ENCODE measurements around the gene CIT.
"Not testable (repeated sequence)": the region's sequence is repeated elsewhere in the genome, so short reads cannot be mapped to it uniquely, and the experiment has no call there.

Gene CIT

DNA sequence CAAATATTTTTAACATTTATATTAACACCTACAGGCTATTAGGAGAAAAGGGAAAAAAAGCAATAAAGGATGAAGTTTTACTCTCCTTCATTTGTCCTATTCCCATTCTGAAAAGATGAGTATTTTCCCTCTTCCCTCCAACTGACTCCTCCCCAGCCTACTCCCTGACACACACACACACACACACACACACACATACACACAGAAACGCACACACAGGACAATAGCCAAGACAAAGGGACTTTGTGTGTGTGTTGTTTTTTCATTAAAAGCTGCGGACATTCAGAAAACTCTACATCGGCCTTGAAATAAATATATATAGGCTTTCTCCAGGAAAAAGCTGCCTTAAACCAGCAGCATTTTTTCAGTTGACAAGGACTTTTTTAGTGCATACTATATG lies 134.4 kb downstream of the CIT start:
- no peak for DNase-seq (ENCODE audit: low read depth)

DNA sequence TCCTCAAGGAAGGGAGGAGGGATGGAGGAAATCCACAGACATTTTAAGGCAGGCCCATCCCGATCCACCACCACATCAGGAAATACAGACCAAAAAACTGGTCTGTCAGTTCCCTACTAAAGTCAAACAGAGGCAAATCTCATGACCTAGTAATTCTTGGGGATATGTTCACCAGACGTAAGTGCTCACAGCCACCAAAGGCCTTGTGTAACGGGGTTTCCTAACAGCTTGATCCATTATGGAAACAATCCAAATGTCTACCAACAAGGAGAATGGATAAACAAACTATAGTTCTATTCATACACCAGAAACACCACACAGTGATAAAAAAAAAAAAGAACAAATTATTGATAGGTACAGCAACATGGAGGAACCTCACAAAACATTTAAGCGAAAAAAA lies 136.3 kb downstream of the CIT start:
- DNase-seq (ENCODE audit: low read depth) = no peak

DNA sequence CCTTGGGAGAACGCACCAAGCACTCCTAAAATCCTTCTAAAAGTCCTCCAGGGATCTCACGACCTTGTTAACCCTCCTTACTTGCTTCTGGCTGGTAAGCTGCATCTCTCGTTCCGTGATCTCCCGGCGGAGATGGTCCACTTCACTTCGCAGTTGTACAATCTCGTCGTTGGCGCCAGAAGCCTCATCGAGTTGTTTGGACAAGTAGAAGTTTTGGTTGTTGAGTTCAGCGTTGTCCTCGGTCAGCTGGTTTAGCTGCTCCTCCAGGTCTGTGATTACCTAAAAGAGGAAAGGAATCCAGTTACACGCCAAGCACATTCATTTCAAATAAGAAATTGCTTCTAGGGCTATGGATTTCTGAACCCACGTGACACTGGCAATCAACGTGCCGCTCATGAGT lies 142.0 kb downstream of the CIT start:
- no peak for DNase-seq (ENCODE audit: low read depth)

DNA sequence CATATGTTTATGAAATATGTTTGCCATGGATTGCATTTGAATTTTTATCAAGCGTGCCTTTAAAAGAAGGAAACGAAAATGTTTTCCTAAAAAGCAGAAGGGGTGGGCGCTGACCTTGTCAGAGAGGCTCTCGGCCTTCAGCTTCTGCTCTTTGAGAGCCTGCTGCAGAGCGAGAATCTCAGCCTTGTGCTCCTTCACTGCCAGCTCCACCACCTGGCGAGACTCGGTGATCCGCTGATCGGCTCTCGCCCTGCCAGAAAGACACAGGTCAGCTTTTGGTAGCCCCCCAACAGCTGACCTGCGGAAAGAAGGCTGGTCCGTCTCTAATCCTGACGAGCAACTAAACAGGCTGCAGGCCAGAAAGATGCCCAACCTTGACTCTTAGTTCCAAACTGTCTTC lies 146.7 kb downstream of the CIT start:
- DNase-seq (ENCODE audit: low read depth) = no peak

DNA sequence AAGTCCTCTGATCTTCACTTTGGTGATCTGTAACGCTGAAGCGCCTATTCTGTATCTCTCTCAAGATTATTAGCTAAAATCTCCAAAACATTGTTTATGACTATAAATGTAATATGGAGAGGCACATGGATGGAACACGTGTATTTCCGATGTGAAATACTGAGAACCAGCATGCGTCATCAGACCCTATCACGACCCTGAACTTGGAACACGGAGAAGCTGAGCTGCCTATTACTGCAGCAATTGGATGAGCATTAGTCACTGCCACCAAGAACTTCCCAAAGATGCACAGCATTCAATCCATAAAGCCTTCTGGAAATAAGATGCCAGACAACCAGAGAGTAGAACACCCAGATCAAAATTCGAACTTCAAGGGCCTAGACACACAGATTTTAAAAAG lies 147.2 kb downstream of the CIT start:
- no peak for DNase-seq (ENCODE audit: low read depth)

DNA sequence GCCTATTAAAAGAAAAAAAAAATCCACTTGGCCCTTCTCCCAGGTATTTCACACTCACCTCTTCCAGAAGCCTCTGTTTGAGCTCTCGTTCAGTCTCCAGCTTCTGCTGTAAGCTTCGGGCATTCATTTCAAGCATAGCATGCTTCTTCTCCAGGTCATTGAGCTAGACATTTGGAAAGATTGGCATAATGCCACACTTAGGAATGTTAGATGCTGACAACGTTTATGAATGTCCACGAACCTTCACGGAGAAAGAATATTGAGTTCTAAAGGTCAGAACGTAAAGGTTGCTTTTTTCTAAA lies 148.7 kb downstream of the CIT start:
- DNase-seq (ENCODE audit: low read depth) = no peak

DNA sequence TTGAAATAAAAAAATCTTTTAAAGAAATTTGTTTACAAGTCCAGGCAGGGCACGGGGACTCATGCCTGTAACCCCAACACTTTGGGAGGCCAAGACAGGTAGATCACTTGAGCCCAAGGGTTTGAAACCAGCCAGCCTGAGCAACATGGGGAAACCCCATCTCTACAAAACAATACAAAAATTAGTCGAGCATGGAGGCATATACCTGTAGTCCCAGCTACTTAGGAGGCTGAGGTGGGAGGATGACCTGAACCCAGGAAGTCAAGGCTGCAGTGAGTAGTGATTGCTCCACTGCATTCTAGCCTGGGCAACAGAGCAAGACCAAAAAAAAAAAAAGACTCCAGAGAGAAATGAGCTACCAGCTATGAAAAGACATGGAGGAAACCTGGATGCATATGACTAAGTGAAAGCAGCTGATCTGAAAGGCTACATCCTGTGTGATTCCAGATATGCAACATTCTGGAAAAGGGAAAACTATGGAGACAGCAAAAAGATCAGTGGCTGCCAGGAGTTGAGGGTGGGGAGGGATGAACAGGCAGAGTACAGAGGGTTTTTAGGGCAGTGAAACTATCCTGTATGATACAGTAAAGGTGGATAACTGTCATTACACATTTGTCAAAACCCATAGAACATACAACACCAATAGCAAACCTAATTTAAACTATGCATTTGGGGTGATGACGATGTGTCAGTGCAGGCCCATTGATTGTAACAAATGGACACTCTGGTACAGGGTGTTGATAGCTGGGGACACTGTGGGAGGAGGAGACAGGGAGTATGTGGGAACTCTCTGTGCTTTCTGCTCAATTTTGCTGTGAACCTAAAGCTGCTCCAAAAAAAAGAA lies 149.3 kb downstream of the CIT start:
- DNase-seq (ENCODE audit: low read depth) = no peak

DNA sequence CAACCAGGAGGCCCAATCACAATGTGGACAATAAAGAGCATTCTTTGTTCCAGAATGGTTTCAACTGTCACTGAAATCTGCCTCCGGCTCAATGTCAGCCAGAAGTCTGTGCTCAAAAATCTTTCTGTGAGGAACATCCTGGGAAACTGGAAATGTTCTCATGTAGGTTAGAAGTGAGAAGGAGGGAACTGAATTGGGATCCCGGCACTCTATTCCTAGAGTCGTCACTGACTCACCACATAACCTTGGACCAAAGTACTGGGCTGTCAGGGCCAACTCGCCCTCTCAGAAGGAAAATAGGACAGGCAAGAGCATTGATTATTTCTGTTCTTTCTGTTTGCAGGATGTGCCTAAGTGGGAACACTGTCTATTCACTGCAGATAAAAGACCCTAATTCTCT lies 151.6 kb downstream of the CIT start:
- DNase-seq (ENCODE audit: low read depth) = no peak

DNA sequence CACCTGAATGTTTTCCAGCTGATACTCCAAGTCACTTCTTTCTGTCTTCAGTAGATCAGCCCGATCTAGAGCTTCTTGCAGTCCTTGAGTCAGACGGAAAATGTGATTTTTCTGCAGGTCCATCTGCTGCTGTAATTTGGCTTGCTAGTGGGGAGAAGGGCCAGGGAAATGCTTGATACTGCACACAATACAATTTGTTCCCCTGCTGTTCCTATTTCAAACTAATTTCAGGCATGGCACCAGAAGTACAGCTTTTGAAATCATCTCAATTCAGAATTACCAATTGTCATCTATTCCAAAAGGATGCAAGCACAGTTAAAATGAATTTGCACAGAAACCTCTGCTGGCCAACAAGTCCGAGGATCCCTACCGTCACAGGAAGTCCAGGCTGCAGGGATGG lies 155.8 kb downstream of the CIT start:
- DNase-seq (ENCODE audit: low read depth) = no peak

DNA sequence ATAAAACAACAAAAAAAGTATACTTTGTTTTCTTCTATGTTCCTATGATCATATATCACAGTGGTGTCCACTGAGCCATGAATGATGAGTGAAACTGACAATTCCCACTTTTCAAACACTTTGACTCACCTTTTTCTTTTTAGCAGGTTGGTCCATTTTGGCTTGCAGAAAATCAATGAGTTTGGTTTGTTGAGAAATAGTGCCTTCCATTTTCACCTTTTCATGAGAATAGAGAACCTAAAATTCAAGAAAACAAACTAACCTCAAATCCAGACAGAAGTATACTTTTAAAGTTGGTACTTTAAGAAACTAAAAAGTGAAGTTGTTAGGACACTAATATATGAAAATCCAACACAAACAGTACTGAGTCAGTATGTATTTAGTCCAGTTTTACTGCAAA lies 156.8 kb downstream of the CIT start:
- DNase-seq (ENCODE audit: low read depth) = no peak

DNA sequence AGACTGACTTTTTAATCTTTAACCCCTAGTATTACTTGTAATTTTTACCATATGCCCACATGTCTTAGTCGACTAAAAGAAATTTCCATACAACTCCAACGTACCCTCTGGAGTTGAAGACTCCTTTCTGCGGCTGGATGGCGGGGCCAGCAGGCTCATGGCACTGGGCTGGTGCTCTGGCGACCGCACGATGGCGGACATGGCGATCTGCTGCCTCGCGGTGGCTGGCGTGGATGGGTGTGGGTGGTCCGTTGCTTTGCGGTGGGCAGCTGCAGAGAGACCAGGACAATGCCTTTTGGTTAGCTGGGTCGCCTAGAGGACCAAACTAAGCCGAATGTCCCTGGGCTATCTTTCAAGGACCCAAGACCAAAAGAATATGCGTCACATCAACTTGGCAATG lies 159.0 kb downstream of the CIT start:
- DNase-seq (ENCODE audit: low read depth) = no peak

DNA sequence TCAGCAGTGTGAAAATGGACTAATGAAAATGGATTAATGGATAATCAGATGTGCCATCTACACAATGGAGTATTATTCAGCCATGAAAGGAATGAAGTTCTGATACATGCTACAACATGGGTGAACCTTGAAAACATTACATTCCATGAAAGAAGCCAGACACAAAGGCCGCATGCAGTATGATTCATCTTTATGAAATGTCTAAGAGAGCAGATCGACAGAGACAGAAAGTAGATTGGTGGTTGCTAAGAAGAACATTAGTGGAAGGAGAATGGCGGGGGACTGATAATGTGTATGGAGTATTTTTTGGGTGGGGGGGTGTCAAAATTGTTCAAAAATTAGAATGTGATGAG lies 161.9 kb downstream of the CIT start:
- peak; percentile 34 for DNase-seq (ENCODE audit: low read depth)

DNA sequence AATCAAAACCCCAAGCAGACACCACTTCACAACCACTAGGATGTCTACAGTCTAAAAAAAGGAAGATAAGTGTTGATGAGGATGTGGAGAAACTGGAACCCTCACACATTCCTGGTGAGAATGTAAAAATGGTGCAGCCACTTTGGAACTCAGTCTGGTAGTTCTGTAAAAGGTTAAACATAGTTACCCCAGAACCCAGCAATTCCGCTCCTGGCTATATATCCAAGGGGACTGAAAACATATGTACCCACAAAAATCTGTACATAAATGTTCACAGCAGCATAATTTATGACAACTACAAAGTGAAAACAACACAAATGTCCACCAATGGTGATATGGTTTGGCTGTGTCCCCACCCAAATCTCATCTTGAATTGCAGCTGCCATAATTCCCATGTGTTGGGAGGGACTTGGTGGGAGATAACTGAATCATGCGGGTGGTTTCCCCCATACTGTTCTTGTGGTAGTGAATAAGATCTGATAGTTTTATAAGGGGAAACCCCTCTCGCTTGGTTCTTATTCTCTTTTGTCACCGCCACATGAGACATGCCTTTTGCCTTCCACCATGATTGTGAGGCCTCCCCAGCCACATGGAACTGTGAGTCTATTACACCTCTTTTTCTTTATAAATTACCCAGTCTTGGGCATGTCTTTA lies 162.4 kb downstream of the CIT start:
- no peak for DNase-seq (ENCODE audit: low read depth)

DNA sequence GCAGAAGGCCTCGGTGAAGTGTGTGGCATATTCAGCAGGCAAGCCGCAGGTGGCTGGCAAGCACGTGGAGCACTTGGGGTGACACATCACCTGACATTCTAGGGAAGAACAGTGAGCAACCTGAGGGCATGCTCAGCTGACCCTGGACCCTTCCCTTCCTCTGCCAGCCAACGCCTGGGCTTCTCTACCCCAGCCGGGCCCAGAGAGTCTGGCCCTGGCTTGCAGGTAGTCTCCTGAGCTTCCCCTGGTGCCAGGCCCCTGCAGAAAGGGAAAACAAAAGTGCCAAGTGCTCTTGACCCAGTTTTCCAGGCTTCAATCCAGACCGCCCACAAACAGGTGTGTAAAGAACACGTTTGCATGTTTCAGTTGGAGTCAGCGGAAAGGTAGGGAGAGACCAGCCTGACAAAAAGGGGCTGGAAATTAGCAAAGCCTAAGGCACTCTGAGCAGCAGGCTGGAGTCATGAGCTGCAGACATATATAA lies 163.5 kb downstream of the CIT start:
- DNase-seq (ENCODE audit: low read depth) = no peak

DNA sequence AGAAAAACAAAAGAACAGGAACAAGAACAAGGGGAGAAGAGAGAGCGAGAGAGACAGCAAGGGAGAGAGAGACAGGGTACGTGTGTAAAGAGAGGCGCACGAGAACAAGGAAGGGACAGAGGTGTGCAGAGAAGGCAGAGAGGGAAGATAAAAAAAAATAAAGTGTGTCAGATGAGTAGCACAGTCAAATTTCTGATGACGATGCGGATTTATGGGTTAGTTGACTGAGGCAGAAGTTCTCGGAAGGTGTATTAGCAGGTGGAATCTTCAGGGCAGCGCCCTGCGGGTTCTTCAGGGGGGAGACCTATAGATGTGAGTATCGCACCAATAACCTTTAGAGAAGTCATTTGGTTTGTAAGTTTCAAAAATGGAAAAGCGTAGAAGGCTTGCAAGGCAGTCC lies 164.4 kb downstream of the CIT start:
- DNase-seq (ENCODE audit: low read depth) = no peak

DNA sequence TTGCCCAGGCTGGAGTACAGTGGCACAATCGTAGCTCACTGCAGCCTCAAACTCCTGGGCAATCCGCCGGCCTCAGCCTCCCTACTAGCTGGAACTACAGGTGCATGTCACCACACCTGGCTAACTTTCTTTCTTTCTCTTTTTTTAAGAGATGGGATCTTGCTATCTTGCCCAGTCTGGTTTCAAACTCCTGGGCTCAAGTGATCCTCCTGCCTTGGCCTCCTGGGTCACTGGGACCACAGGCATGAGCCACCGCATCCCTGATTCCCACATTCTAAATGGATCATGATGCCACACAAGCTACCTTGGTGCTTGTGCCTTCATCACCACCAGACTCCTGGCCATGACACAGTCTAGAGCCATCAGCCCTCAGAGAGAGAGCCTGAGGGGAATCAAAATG lies 165.4 kb downstream of the CIT start:
- no peak for DNase-seq (ENCODE audit: low read depth)

DNA sequence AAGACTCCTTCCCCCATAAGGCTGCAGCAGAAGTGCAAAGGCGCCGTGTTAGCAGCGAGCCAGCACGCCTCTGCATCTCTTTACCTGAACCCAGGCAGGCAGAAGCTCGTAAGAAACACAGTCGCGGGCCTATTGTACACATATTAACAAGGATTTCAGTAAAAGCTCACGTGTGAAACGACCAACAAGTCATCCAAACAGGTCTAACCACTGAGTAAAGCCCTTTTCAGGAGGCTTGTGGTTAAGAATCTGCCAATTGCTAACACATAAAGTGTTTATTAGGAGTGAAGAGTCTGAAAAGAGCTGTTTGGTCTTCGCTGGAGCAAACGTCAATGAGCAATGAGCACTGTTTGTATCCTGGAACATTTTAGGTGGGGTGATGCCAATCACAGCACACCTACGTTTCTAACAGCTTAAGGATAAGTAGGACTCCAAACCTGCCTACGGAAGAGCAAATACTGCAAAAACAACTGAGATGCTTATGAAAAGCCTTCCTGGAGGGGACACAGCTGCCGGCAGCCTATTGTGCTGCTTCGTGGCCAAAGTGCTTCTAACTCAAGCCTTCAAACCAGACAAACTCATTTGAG lies 166.1 kb downstream of the CIT start:
- no peak for DNase-seq (ENCODE audit: low read depth)

DNA sequence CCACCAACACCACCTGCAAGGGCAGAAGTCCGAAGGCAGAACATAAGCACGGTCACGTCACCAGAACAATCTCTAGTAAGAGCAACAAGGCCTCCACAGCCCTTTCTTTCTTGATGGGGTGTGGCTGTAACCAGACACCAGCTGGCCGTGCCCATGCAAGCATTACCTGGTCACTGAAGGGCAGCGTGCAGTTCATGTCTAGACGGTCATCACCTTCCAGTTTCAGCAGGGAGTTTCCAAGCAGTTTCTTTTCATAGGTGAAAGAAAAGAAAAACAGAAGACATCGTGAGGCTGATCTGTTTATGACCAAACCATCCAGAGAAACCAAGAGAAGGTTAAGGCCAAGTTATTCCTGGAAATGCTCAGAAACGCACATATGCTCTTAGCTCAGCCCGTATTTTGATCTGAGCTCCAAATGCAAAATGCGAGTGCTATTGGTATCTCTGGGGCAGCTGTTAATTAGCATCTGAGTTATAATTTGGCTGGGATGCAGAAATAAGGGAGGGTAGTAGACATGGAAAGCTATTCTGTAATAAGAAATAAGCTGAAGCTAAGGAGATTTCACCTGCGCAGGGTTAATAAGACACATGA lies 166.7 kb downstream of the CIT start:
- no peak for DNase-seq (ENCODE audit: low read depth)

DNA sequence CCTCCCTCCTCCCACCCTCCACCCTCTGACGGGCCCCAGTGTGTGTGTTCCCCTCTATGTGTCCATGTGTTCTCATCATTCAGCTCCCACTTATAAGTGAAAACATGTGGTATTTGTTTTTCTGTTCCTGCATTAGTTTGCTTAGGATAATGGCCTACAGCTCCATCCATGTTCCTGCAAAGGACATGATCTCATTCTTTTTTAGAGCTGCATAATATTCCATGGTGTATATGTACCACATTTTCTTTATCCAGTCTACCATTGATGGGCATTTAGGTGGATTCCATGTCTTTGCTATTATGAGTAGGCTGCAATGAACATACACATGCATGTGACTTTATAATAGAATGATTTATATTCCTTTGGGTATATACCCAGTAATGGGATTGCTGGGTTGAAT lies 170.7 kb downstream of the CIT start:
- not testable (repeated sequence) for DNase-seq (ENCODE audit: low read depth)

DNA sequence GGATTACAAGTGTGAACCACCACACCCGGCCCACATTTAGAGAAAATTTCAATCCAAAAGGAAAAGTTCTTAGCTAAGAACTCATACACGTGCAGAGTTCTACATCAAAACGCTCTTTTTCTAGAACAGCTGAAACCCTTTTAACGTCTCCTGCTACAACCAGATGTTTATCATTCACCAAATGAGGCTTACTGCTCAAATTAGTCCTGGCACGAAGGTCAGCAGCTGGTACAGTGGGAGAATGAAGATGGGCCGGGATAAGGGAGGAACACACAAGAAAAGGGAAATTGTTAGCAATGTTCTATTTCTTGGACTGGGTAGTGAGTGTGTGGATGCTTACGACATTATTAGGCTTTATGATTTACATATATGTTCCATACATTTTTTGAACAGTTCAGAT lies 171.9 kb downstream of the CIT start:
- DNase-seq (ENCODE audit: low read depth) = no peak

DNA sequence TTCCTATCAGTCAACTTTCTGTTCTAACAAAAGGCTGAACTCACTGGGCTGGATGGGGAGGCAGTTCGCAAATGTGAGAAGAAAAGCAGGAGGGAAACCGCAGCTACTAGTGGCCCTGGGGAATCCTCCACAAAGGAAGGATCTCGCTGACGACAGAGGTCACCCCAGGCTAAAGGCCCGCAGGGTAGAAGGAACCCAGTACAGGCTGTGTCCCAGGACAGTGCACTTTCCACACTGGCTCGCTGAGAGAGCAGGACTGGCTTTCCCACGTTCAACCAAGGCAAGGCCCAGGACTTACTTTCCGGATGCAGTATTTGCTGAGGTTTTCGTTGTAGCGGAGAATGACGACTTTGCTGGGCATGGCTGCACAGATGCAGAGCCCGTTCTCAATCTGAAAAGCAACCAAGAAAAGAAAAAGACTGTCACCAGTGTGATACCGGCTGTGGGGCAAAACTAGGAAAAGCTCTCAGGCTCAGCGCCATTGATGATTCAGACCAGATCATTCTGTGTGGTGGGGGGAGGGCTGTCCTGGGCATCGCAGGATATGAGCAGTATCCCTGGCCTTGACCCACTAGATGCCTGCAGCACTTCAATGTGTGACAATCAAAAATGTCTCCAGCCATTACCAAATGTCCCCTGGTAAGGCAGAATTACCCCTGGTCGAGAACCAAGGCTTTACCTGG lies 172.9 kb downstream of the CIT start:
- DNase-seq (ENCODE audit: low read depth) = no peak

DNA sequence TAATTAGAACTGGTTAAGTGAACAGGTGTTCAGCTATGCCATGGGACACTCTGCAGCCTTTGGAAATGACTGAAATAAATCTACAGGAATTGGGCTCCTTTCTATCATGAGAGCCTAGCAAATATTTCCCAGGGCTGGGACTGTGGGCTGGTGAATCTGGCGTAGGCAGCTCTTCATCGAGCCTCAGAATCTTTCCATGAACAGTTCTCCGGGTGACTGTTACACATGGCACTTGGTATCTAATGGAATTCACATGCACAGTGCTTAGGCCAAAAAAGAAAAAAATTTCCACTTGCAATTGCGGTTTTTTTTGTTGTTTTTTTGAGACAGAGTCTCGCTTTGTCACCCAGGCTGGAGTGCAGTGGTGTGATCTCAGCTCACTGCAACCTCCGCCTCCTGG lies 177.0 kb downstream of the CIT start:
- no peak for DNase-seq (ENCODE audit: low read depth)

All from non-pigmented ciliary epithelial cell (primary cell).